ENCODE data around the gene MUC4.

The MUC4 gene

DNA sequence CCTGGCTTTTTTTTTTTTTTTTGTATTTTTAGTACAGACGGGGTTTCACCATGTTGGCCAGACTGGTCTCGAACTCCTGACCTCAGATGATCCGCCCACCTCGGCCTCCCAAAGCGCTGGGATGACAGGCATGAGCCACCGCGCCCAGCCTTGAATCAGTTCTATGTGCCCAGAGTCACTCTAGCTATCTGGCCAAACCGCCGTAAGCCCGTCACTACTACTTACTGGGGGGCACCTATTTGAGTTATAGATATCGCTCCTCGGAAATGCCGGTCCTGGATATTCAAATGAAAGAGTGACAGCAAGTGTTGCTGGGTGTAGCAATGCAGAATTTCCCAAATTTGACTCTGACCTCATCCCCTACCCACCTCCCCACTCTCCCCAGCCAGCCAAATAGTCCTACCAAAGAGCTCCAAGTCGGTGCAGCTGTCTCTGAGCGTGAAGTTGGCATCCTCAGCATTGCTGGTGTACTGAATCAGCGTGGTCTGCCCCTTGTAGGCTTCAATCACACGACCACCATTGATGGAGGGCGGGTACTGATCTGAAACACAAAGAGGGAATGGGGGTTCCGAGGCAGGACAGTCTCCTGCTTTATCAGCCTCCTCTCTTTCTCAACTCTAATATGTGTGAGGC lies 52.9 kb downstream of the MUC4 start:
- Histone ChIP-seq H3K4me3 (replicated peaks; ENCODE audit: insufficient read depth, low read length) (no peak overlapping the region), H3K27me3 (ENCODE audit: insufficient read depth, poor library complexity, severe bottlenecking) (peaks cover 20% of the 10 kb centered on the region), H3K27ac (replicated peaks) (no peak overlapping the region)
- DNase-seq (ENCODE audit: low read depth in 1 of 2, low spot score in 1 of 2), result no peak
- TF ChIP-seq SPI1 (IDR thresholded peaks at IDR 0.05; ENCODE audit: borderline replicate concordance, low read depth) (no peak), GABPA (IDR thresholded peaks at IDR 0.05; ENCODE audit: low read depth) (no peak), POLR2AphosphoS5 (IDR thresholded peaks at IDR 0.05; ENCODE audit: low read depth) (no peak)
- TF ChIP-seq, protein P1, sequence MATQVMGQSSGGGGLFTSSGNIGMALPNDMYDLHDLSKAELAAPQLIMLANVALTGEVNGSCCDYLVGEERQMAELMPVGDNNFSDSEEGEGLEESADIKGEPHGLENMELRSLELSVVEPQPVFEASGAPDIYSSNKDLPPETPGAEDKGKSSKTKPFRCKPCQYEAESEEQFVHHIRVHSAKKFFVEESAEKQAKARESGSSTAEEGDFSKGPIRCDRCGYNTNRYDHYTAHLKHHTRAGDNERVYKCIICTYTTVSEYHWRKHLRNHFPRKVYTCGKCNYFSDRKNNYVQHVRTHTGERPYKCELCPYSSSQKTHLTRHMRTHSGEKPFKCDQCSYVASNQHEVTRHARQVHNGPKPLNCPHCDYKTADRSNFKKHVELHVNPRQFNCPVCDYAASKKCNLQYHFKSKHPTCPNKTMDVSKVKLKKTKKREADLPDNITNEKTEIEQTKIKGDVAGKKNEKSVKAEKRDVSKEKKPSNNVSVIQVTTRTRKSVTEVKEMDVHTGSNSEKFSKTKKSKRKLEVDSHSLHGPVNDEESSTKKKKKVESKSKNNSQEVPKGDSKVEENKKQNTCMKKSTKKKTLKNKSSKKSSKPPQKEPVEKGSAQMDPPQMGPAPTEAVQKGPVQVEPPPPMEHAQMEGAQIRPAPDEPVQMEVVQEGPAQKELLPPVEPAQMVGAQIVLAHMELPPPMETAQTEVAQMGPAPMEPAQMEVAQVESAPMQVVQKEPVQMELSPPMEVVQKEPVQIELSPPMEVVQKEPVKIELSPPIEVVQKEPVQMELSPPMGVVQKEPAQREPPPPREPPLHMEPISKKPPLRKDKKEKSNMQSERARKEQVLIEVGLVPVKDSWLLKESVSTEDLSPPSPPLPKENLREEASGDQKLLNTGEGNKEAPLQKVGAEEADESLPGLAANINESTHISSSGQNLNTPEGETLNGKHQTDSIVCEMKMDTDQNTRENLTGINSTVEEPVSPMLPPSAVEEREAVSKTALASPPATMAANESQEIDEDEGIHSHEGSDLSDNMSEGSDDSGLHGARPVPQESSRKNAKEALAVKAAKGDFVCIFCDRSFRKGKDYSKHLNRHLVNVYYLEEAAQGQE (IDR thresholded peaks at IDR 0.05; ENCODE audit: insufficient replicate concordance, low read depth), result no peak
- TF ChIP-seq, protein P2, sequence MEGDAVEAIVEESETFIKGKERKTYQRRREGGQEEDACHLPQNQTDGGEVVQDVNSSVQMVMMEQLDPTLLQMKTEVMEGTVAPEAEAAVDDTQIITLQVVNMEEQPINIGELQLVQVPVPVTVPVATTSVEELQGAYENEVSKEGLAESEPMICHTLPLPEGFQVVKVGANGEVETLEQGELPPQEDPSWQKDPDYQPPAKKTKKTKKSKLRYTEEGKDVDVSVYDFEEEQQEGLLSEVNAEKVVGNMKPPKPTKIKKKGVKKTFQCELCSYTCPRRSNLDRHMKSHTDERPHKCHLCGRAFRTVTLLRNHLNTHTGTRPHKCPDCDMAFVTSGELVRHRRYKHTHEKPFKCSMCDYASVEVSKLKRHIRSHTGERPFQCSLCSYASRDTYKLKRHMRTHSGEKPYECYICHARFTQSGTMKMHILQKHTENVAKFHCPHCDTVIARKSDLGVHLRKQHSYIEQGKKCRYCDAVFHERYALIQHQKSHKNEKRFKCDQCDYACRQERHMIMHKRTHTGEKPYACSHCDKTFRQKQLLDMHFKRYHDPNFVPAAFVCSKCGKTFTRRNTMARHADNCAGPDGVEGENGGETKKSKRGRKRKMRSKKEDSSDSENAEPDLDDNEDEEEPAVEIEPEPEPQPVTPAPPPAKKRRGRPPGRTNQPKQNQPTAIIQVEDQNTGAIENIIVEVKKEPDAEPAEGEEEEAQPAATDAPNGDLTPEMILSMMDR (IDR thresholded peaks at IDR 0.05; ENCODE audit: insufficient read depth, low read length), result no peak

DNA sequence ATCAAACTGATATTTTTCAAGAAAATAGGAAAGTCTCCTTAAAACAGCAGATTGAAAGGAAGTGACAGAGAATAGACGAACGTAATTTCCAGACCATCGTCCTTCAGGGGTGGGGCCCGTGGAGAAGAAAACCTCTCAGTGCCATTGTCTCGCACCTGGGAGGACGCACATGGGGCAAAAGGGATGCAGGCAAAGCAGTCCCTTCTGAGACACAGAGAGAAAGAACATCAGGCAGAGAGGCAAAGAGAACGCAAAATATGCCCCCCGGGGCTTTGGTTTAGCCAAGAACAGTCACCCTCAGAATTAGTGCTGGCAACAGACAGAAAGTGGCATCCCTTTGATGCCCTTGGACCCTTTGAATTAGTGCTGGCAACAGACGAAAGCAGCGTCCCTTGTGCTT lies 53.9 kb downstream of the MUC4 start:
- Histone ChIP-seq H3K27me3 (ENCODE audit: insufficient read depth, poor library complexity, severe bottlenecking) (peaks cover 12% of the 10 kb centered on the region), H3K27ac (replicated peaks) (no peak overlapping the region), H3K4me3 (replicated peaks; ENCODE audit: insufficient read depth, low read length) (no peak overlapping the region)
- no peak for DNase-seq (ENCODE audit: low read depth in 1 of 2, low spot score in 1 of 2)
- TF ChIP-seq SPI1 (IDR thresholded peaks at IDR 0.05; ENCODE audit: borderline replicate concordance, low read depth), result no peak
- no peak for TF ChIP-seq POLR2AphosphoS5 (IDR thresholded peaks at IDR 0.05; ENCODE audit: low read depth)
- TF ChIP-seq, protein P1 (IDR thresholded peaks at IDR 0.05; ENCODE audit: insufficient replicate concordance, low read depth), result no peak
- TF ChIP-seq GABPA (IDR thresholded peaks at IDR 0.05; ENCODE audit: low read depth), result no peak
- TF ChIP-seq, protein P2 (IDR thresholded peaks at IDR 0.05; ENCODE audit: insufficient read depth, low read length), result no peak

DNA sequence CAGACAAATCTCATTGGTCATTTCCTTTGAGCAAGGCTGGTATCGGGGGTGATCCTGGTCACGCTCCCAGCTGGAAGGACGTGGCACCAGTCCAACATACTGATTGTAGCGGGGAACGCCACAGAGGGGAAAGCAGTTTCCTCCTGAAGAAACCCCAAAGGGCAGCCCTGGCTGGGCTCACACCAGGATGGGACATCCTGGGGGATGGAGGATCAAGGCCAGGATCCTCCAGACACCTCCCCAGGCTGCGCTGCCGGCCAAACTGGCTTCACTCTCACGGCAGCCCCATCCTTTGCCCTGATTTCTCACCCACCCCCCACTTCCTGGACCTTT lies 54.3 kb downstream of the MUC4 start:
- DNase-seq (ENCODE audit: low read depth in 1 of 2, low spot score in 1 of 2), result no peak
- no peak overlapping the region for H3K4me3 ChIP-seq (replicated peaks; ENCODE audit: insufficient read depth, low read length)
- peaks cover 12% of the 10 kb centered on the region for H3K27me3 ChIP-seq (ENCODE audit: insufficient read depth, poor library complexity, severe bottlenecking)
- no peak overlapping the region for H3K27ac ChIP-seq (replicated peaks)
- TF ChIP-seq, protein P2 (IDR thresholded peaks at IDR 0.05; ENCODE audit: insufficient read depth, low read length), result no peak
- TF ChIP-seq SPI1 (IDR thresholded peaks at IDR 0.05; ENCODE audit: borderline replicate concordance, low read depth) (no peak), POLR2AphosphoS5 (IDR thresholded peaks at IDR 0.05; ENCODE audit: low read depth) (no peak), GABPA (IDR thresholded peaks at IDR 0.05; ENCODE audit: low read depth) (no peak)
- TF ChIP-seq, protein P1 (IDR thresholded peaks at IDR 0.05; ENCODE audit: insufficient replicate concordance, low read depth), result no peak
